ENCODE results near the gene NOL4L. TPM values are rescaled to one million over a fixed set of nuclear protein-coding genes. Genes with fewer than 3 reads are reported as not detected.

Gene NOL4L
- total RNA-seq, 2 experiments from 2014 or later, result 53.1 to 55.6 TPM

DNA sequence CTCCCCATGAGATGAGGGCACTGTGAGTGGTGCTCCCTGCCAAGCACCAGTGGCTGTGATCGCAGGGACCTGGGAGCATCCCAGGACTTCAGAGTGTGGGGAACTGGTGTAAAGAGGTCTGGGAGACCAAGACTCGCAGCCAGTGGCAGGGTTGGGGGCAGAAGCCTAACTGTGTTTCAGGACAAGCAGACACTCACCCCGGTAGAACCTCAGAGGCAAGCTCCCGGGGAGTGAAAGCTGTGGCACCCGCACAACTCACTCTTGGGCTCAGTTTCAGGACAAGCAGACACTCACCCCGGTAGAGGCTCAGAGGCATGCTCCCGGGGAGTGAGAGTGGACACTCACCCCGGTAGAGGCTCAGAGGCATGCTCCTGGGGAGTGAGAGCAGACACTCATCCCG, 114.2 kb downstream of the NOL4L start:
- ATAC-seq (ENCODE audit: poor library complexity) (no peak), DNase-seq (no peak)
- TF ChIP-seq, protein P1, sequence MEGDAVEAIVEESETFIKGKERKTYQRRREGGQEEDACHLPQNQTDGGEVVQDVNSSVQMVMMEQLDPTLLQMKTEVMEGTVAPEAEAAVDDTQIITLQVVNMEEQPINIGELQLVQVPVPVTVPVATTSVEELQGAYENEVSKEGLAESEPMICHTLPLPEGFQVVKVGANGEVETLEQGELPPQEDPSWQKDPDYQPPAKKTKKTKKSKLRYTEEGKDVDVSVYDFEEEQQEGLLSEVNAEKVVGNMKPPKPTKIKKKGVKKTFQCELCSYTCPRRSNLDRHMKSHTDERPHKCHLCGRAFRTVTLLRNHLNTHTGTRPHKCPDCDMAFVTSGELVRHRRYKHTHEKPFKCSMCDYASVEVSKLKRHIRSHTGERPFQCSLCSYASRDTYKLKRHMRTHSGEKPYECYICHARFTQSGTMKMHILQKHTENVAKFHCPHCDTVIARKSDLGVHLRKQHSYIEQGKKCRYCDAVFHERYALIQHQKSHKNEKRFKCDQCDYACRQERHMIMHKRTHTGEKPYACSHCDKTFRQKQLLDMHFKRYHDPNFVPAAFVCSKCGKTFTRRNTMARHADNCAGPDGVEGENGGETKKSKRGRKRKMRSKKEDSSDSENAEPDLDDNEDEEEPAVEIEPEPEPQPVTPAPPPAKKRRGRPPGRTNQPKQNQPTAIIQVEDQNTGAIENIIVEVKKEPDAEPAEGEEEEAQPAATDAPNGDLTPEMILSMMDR (IDR thresholded peaks at IDR 0.05), result no peak
- POLR2A ChIA-PET, result no interaction called here
- no peak overlapping the region for H3K4me3 Mint-ChIP-seq
- no peaks in the 10 kb centered on the region for H3K9me3 Mint-ChIP-seq
- no peak overlapping the region for H3K4me3 ChIP-seq (ENCODE audit: low read length)
- H3K36me3 Mint-ChIP-seq (ENCODE audit: low read depth), result peaks cover 19% of the 10 kb centered on the region
- no peaks in the 10 kb centered on the region for H3K27me3 Mint-ChIP-seq
- peaks cover 43% of the 10 kb centered on the region for H3K36me3 ChIP-seq (ENCODE audit: insufficient read depth, low read length)
- peak overlapping the region; percentile 77 for H3K27ac Mint-ChIP-seq
- peak overlapping the region in 1 of 2 donors; percentile 32 for H3K27ac ChIP-seq (ENCODE audit: low read depth in 1 of 2, low read length in 2 of 2)
- CTCF ChIA-PET, result no interaction called here
- peaks cover 4% of the 10 kb centered on the region for H3K4me1 Mint-ChIP-seq (ENCODE audit: low read depth)
- H3K27me3 ChIP-seq (ENCODE audit: control insufficient read depth in 1 of 2, insufficient read depth in 2 of 2, low read length in 2 of 2), result no peaks in the 10 kb centered on the region
- intact Hi-C loops (cut with DNase I, micrococcal nuclease), result no loop called here
- no peaks in the 10 kb centered on the region for H3K9me3 ChIP-seq (ENCODE audit: control insufficient read depth in 1 of 2, insufficient read depth in 1 of 2, low read length in 2 of 2)
- peaks cover 19% of the 10 kb centered on the region for H3K4me1 ChIP-seq (ENCODE audit: insufficient read depth, low read length)

DNA sequence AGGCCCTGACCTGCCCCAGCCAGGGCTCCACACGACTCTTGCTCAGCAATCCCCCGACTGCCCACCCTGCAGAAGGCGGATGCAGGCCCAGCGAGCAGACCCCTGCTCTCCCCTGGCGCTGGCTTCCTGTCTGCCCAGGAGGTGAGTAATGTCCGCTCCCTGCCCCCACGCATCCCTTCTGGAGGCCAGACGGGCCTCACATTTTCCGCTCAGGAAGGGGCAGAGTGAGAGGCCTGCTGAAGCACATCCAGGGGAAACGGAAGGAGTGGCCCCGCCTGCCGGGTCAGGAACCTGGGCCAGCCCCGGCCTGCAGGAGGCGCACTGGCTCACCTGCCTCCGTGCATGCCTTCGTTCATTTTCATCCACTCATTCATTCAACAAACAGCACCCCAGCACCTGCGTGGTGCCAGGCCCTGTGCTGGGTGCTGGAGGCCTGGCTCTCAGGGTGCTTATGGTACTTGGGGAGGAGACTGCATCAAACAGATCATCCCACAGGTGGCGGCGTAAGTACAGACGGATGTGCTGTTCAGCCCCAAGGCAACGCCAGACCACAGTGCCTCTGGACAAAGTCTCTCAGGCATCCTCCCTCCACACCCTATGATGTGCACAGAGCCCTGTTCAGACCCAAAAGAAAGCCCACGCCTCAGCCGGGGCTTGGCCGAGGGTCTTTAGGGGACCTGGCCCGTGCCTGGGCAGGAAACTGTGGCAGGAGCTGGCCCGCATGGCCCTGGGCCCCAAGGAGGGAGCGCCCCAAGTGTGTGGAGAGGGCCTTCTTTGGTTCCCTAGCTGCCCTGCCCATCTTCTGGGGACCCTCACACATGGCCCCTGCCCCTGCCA, 114.9 kb downstream of the NOL4L start:
- no peaks in the 10 kb centered on the region for H3K4me1 Mint-ChIP-seq (ENCODE audit: low read depth)
- intact Hi-C loops (cut with DNase I, micrococcal nuclease), result no loop called here
- H3K27me3 Mint-ChIP-seq, result no peaks in the 10 kb centered on the region
- peak; percentile 73 for ATAC-seq (ENCODE audit: poor library complexity)
- Histone ChIP-seq H3K9me3 (ENCODE audit: control insufficient read depth in 1 of 2, insufficient read depth in 1 of 2, low read length in 2 of 2) (no peaks in the 10 kb centered on the region), H3K4me1 (ENCODE audit: insufficient read depth, low read length) (peaks cover 16% of the 10 kb centered on the region), H3K27ac (ENCODE audit: low read depth in 1 of 2, low read length in 2 of 2) (peak overlapping the region in 1 of 2 donors; percentile 32), H3K36me3 (ENCODE audit: insufficient read depth, low read length) (peaks cover 45% of the 10 kb centered on the region), H3K4me3 (ENCODE audit: low read length) (no peak overlapping the region), H3K27me3 (ENCODE audit: control insufficient read depth in 1 of 2, insufficient read depth in 2 of 2, low read length in 2 of 2) (no peaks in the 10 kb centered on the region)
- POLR2A ChIA-PET, result no interaction called here
- H3K36me3 Mint-ChIP-seq (ENCODE audit: low read depth), result peaks cover 16% of the 10 kb centered on the region
- DNase-seq, result peak in 5 of 14 experiments; percentile 22 to 64 (median 49)
- no peaks in the 10 kb centered on the region for H3K9me3 Mint-ChIP-seq
- TF ChIP-seq, protein P1 (IDR thresholded peaks at IDR 0.05), result peak; percentile 31
- CTCF ChIA-PET, result no interaction called here
- H3K27ac Mint-ChIP-seq, result peak overlapping the region; percentile 71
- no peak overlapping the region for H3K4me3 Mint-ChIP-seq

DNA sequence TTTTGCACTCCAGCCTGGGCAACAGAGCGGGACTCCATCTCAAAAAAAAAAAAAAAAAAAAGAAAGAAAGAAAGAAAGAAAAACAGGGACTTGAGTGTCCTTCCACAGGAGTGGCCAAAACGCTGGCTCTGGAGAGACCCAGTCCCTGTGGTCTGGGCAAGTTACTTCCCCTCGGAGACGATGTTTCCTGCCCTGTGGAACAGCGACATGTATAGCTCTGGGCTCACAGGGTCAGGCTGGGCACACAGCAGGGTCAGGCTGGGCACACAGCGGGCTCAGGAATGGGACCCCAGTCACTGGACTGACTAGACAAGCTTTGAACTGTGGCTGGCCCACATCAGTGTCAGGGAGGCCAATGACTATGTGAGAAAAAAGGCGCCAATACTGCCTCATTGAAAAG, 116.3 kb downstream of the NOL4L start:
- CTCF ChIA-PET, result no interaction called here
- intact Hi-C loops (cut with DNase I, micrococcal nuclease), result no loop called here

More for the DNA sequence above, 116.3 kb downstream of the NOL4L start:
- DNase-seq (no peak), ATAC-seq (ENCODE audit: poor library complexity) (no peak)
- TF ChIP-seq, protein P1 (IDR thresholded peaks at IDR 0.05), result no peak
- Histone ChIP-seq H3K36me3 (ENCODE audit: insufficient read depth, low read length) (peaks cover 38% of the 10 kb centered on the region), H3K4me3 (ENCODE audit: low read length) (no peak overlapping the region), H3K4me1 (ENCODE audit: insufficient read depth, low read length) (peaks cover 16% of the 10 kb centered on the region), H3K27me3 (ENCODE audit: control insufficient read depth in 1 of 2, insufficient read depth in 2 of 2, low read length in 2 of 2) (no peaks in the 10 kb centered on the region), H3K27ac (ENCODE audit: low read depth in 1 of 2, low read length in 2 of 2) (no peak overlapping the region), H3K9me3 (ENCODE audit: control insufficient read depth in 1 of 2, insufficient read depth in 1 of 2, low read length in 2 of 2) (no peaks in the 10 kb centered on the region)
- peak overlapping the region; percentile 77 for H3K27ac Mint-ChIP-seq
- POLR2A ChIA-PET, result no interaction called here
- H3K4me3 Mint-ChIP-seq, result no peak overlapping the region
- peaks cover 22% of the 10 kb centered on the region for H3K36me3 Mint-ChIP-seq (ENCODE audit: low read depth)
- H3K4me1 Mint-ChIP-seq (ENCODE audit: low read depth), result no peaks in the 10 kb centered on the region
- H3K9me3 Mint-ChIP-seq, result no peaks in the 10 kb centered on the region
- H3K27me3 Mint-ChIP-seq, result no peaks in the 10 kb centered on the region
